Measurements from ENCODE around the gene TBC1D7.

The TBC1D7 gene

DNA sequence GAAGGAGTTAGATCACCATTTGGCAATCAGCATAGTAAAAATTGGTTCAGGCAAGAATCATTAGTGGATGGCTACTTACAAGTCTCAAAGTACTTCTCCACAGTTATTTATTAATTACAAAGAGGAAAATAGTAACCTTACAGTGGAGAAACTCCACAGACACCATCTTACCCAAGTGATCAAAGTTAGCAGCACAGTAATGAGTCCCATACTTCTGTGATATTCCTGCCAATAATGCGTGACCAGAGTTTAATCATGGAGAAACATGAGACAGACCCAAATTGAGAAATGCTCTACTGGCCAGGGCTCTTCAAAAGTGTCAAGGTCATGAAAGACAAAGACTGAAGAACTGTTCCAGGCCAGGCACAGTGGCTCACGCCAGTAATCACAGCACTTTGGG is 9.5 kb downstream of the TBC1D7 start:
- Histone ChIP-seq H3K9me3 (ENCODE audit: control insufficient read depth, low read length) (no peaks in the 10 kb centered on the region), H3K4me1 (ENCODE audit: control insufficient read depth, insufficient read depth, low read length, poor library complexity, severe bottlenecking) (no peaks in the 10 kb centered on the region), H3K4me3 (ENCODE audit: extremely low read depth, insufficient read depth, low read length, poor library complexity, severe bottlenecking) (no peak overlapping the region), H3K36me3 (ENCODE audit: control insufficient read depth, insufficient read depth, low read length) (peaks cover 93% of the 10 kb centered on the region), H3K27ac (ENCODE audit: low read depth, low read length, severe bottlenecking) (no peak overlapping the region)
- WGBS, 2 experiments (ENCODE audit: insufficient coverage in 2 of 2): 89 to 97% methylated on average over 2 of the region's 2 CpGs

DNA sequence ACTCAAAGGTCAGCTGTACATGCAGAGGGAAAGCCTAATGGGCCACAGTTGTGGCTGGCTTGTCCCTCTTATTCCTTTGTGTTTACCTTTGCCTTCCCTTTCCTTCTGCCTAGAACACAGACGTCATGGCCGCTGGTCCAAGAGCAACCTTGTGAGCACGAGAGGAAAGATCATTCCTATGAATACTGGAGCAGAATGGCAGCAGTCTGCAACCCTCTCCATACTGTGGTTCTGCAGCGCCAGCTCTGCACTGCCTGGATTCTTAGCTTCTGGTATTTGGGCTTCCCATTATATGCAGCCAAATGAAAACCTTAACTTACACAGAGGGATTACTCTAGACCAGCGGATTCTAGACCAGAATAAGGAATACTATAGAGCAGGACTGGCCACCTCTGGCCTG is 12.4 kb downstream of the TBC1D7 start:
- Histone ChIP-seq H3K4me3 (ENCODE audit: extremely low read depth, insufficient read depth, low read length, poor library complexity, severe bottlenecking) (no peak overlapping the region), H3K27ac (ENCODE audit: low read depth, low read length, severe bottlenecking) (no peak overlapping the region), H3K36me3 (ENCODE audit: control insufficient read depth, insufficient read depth, low read length) (peaks cover 86% of the 10 kb centered on the region), H3K9me3 (ENCODE audit: control insufficient read depth, low read length) (no peaks in the 10 kb centered on the region), H3K4me1 (ENCODE audit: control insufficient read depth, insufficient read depth, low read length, poor library complexity, severe bottlenecking) (no peaks in the 10 kb centered on the region)
- WGBS, 2 experiments (ENCODE audit: insufficient coverage in 2 of 2): 91 to 98% methylated on average over 5 of the region's 5 CpGs

DNA sequence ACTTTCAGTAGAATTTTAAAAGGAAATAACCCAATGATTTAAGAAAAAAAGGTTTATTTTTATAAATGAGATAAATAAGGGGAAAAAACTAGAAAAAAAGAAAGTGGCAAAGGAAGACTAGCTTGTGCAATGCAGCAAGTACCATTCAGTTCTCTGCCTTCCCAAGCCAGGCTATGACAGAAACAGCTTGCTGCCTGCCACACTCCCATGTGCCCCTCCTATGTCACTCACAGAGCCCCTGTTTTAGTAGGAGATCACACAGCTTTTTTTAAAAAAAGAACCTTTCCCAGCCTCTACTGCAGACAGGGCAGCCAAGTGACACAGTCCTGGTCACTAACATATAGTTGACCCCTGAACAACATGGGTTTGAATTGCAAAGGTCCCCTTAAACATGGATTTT is 13.5 kb downstream of the TBC1D7 start:
- Histone ChIP-seq H3K36me3 (ENCODE audit: control insufficient read depth, insufficient read depth, low read length) (peaks cover 79% of the 10 kb centered on the region), H3K4me3 (ENCODE audit: extremely low read depth, insufficient read depth, low read length, poor library complexity, severe bottlenecking) (no peak overlapping the region), H3K4me1 (ENCODE audit: control insufficient read depth, insufficient read depth, low read length, poor library complexity, severe bottlenecking) (no peaks in the 10 kb centered on the region), H3K27ac (ENCODE audit: low read depth, low read length, severe bottlenecking) (no peak overlapping the region), H3K9me3 (ENCODE audit: control insufficient read depth, low read length) (no peaks in the 10 kb centered on the region)

DNA sequence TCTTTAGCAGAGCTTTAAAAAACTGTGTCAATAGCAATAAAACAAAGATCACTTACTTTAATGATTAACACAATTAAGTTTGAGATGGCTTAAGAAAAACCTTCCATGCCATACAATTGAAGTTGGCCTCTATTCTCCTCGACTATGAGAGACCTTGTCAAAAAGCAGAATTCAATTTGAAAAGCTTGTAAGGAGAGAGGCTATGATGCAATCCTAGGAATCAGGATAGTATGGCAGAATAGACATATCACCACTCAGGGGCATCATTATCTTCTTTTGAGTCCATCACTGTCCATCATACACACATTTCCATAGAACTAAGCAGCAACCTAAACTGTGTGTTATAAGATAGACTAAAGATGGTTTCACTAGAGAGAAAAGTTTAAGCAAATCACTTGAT is 17.2 kb downstream of the TBC1D7 start:
- peaks cover 76% of the 10 kb centered on the region for H3K36me3 ChIP-seq (ENCODE audit: control insufficient read depth, insufficient read depth, low read length)

DNA sequence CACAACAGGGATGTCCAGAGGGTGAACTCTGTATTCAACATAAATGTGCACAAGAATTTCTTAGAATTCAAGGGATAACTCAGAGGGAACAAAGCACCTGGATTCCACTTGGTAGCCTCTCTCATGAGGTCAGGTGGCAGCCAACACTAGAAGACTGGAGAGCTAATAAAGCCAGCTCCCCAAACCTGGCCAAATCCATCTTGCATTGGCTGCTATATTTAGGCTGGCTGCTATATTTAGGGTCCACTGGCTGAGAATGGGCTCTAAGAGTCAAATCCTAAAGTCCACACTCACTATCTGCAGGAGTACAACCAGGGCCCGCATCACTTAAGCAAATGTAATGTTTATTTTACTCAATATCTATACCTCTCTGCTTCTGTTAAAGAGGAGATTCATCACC is 20.0 kb downstream of the TBC1D7 start:
- Histone ChIP-seq H3K36me3 (ENCODE audit: control insufficient read depth, insufficient read depth, low read length) (peaks cover 74% of the 10 kb centered on the region), H3K4me1 (ENCODE audit: control insufficient read depth, insufficient read depth, low read length, poor library complexity, severe bottlenecking) (peaks cover 9% of the 10 kb centered on the region), H3K27ac (ENCODE audit: low read depth, low read length, severe bottlenecking) (no peak overlapping the region), H3K4me3 (ENCODE audit: extremely low read depth, insufficient read depth, low read length, poor library complexity, severe bottlenecking) (no peak overlapping the region), H3K9me3 (ENCODE audit: control insufficient read depth, low read length) (no peaks in the 10 kb centered on the region)
- WGBS, 2 experiments (ENCODE audit: insufficient coverage in 2 of 2): 100% methylated on average over 1 of the region's 1 CpG; no CpG with 5 or more reads in 1 of the 2 experiments

More for the DNA sequence above, 17.2 kb downstream of the TBC1D7 start:
- no peak overlapping the region for H3K27ac ChIP-seq (ENCODE audit: low read depth, low read length, severe bottlenecking)
- WGBS, 2 experiments (ENCODE audit: insufficient coverage in 2 of 2): no CpG with 5 or more reads among the region's 1 CpG
- H3K4me1 ChIP-seq (ENCODE audit: control insufficient read depth, insufficient read depth, low read length, poor library complexity, severe bottlenecking): no peaks in the 10 kb centered on the region
- H3K9me3 ChIP-seq (ENCODE audit: control insufficient read depth, low read length): no peaks in the 10 kb centered on the region
- no peak overlapping the region for H3K4me3 ChIP-seq (ENCODE audit: extremely low read depth, insufficient read depth, low read length, poor library complexity, severe bottlenecking)

DNA sequence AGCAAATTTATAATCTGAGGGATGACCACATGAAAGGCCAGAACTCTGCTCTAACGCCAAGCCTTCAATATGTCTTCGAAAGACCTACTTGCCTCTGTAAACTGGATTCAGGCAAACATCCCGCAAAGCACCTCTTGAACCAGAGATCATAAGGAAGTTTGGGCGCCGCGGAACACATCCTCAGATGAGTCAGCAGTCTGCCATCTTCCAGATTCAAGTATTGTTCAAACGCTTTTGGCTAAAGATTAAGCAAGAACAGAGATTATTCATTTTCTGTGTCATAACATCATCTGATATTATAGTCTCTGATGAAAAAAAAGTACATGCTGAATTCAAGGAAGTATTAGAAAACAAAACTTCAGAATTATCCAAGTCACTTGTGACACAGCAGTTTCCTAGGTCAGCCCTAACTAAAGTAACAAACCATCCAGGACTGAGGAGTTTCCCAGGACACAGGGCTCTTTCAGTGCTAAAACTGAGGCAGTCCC is 20.8 kb downstream of the TBC1D7 start:
- H3K36me3 ChIP-seq (ENCODE audit: control insufficient read depth, insufficient read depth, low read length): peaks cover 68% of the 10 kb centered on the region
- H3K27ac ChIP-seq (ENCODE audit: low read depth, low read length, severe bottlenecking): no peak overlapping the region
- H3K4me1 ChIP-seq (ENCODE audit: control insufficient read depth, insufficient read depth, low read length, poor library complexity, severe bottlenecking): peaks cover 16% of the 10 kb centered on the region

DNA sequence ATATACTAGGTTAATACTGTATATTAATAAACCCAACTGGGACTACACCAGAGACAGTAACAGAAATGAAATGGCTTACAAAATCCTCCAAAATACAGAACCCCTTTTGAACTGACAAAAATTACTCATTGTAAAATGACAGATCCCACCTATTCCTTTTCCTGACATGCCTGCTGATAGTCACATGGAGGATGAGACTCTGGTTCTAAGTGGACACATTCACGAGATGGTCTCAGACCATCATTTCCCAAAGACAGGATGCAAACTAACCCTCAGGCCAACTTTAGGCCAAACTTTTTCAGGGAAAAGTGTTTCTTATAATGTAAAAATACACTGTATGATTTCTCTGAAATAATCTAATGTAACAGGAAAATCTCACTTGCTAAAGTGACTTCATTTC is 22.5 kb downstream of the TBC1D7 start:
- Histone ChIP-seq H3K27ac (ENCODE audit: low read depth, low read length, severe bottlenecking) (no peak overlapping the region), H3K9me3 (ENCODE audit: control insufficient read depth, low read length) (no peaks in the 10 kb centered on the region), H3K36me3 (ENCODE audit: control insufficient read depth, insufficient read depth, low read length) (peaks cover 76% of the 10 kb centered on the region), H3K4me1 (ENCODE audit: control insufficient read depth, insufficient read depth, low read length, poor library complexity, severe bottlenecking) (peaks cover 22% of the 10 kb centered on the region), H3K4me3 (ENCODE audit: extremely low read depth, insufficient read depth, low read length, poor library complexity, severe bottlenecking) (no peak overlapping the region)
- WGBS, 2 experiments (ENCODE audit: insufficient coverage in 2 of 2): no CpG with 5 or more reads among the region's 1 CpG

More for the DNA sequence above, 20.8 kb downstream of the TBC1D7 start:
- no peak overlapping the region for H3K4me3 ChIP-seq (ENCODE audit: extremely low read depth, insufficient read depth, low read length, poor library complexity, severe bottlenecking)
- H3K9me3 ChIP-seq (ENCODE audit: control insufficient read depth, low read length): no peaks in the 10 kb centered on the region
- 93 to 96% methylated on average over 6 of the region's 7 CpGs for WGBS, 2 experiments (ENCODE audit: insufficient coverage in 2 of 2)

DNA sequence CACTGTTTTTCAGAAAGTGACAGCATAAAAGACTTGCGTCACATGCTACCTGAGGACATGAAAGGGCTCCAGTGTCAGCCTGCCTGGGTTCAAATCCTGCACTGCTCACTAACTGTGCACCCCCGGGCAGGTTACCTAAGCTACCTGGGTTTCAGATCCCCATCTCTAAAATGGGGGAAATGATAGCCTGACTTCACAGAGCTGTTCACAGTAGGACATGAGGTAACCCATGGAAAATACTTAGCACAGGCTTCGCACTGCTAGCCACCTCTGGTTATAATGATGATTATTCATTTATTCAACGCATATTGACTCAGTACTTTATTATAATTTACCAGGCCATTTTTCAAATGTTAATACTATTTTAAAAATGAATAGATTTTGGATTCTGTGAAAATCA is 23.0 kb downstream of the TBC1D7 start:
- H3K36me3 ChIP-seq (ENCODE audit: control insufficient read depth, insufficient read depth, low read length): peaks cover 81% of the 10 kb centered on the region
- H3K27ac ChIP-seq (ENCODE audit: low read depth, low read length, severe bottlenecking): no peak overlapping the region
- whole genome bisulfite sequencing, 2 experiments (ENCODE audit: insufficient coverage in 2 of 2): 100% methylated on average over 2 of the region's 4 CpGs

DNA sequence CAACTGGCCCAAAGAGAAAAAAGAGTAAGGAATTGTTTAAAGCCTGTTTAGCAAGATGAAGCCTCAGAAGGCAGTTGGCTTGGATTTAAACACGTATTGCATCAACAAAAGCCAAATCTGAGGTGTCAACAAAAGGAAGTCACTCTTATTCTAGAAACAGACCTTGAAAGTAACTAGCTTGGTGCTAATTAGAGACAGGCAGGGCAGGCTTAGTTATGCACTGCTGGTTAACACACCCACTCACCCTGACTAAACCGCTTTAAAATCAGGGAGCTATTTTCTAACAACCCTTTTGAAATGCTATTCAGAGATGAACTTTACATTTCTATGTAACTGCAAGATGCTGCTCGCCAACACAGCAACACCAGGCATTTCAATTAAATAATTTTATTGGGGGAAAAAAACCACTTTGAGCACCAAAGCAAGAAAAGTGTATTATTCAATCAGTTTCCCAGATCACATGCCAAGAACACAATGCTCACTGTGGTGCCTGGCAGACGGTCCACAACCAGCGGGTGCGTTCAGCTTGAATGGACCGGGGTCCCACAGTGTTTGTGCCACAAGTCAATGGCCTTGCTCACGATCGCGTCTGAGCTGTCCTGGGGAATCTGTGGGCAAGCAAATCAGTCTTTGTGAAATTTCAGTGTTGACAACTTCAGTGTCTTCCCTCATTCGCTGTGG is 23.6 kb downstream of the TBC1D7 start:
- 95 to 96% methylated on average over 10 to 11 of the region's 11 CpGs for WGBS, 2 experiments (ENCODE audit: insufficient coverage in 2 of 2)
- H3K36me3 ChIP-seq (ENCODE audit: control insufficient read depth, insufficient read depth, low read length): peaks cover 82% of the 10 kb centered on the region
- peaks cover 25% of the 10 kb centered on the region for H3K4me1 ChIP-seq (ENCODE audit: control insufficient read depth, insufficient read depth, low read length, poor library complexity, severe bottlenecking)

More for the DNA sequence above, 23.0 kb downstream of the TBC1D7 start:
- H3K4me1 ChIP-seq (ENCODE audit: control insufficient read depth, insufficient read depth, low read length, poor library complexity, severe bottlenecking): peaks cover 22% of the 10 kb centered on the region
- H3K9me3 ChIP-seq (ENCODE audit: control insufficient read depth, low read length): no peaks in the 10 kb centered on the region
- no peak overlapping the region for H3K4me3 ChIP-seq (ENCODE audit: extremely low read depth, insufficient read depth, low read length, poor library complexity, severe bottlenecking)

DNA sequence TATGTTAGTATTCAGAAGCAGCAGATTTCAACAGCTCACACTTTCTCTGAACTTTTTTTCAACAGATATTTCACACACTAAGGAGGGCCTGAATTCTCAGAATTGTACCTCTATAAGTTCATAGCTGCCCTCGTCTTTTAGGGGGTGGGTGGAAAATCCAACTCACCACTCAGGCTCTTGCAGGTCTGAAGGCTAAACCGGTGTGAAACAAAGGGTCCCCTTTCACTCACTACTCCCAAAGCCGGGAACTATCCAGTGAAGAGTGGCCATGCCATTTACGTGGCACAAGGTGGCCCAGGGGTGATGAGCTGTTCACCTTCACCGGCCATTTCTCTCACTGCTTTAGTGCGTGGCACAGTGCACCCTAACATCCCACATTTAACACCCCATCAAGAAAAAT is 24.2 kb downstream of the TBC1D7 start:
- 95 to 98% methylated on average over 5 to 6 of the region's 6 CpGs for WGBS, 2 experiments (ENCODE audit: insufficient coverage in 2 of 2)
- Histone ChIP-seq H3K4me3 (ENCODE audit: extremely low read depth, insufficient read depth, low read length, poor library complexity, severe bottlenecking) (no peak overlapping the region), H3K27ac (ENCODE audit: low read depth, low read length, severe bottlenecking) (peak overlapping the region; percentile 17), H3K9me3 (ENCODE audit: control insufficient read depth, low read length) (no peaks in the 10 kb centered on the region), H3K36me3 (ENCODE audit: control insufficient read depth, insufficient read depth, low read length) (peaks cover 83% of the 10 kb centered on the region), H3K4me1 (ENCODE audit: control insufficient read depth, insufficient read depth, low read length, poor library complexity, severe bottlenecking) (peaks cover 28% of the 10 kb centered on the region)

More for the DNA sequence above, 23.6 kb downstream of the TBC1D7 start:
- H3K4me3 ChIP-seq (ENCODE audit: extremely low read depth, insufficient read depth, low read length, poor library complexity, severe bottlenecking): no peak overlapping the region
- no peaks in the 10 kb centered on the region for H3K9me3 ChIP-seq (ENCODE audit: control insufficient read depth, low read length)
- H3K27ac ChIP-seq (ENCODE audit: low read depth, low read length, severe bottlenecking): peak overlapping the region; percentile 17

DNA sequence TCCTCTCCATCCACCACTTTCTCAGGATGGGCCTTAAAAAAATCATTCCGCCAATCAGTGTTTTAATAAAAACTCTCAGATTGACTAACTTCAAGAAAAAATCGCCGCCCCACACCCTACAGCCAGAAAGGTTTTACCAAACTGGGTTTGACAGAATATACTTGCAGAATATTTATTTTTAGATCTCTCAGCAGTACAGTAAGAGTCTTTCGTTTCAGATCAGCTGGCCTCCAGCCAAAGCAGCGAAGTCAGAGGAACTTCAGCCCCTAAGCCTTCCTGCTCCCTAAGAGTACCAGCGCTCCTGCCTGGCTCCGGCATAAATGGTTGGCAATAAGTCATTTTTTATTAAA is 24.7 kb downstream of the TBC1D7 start:
- Histone ChIP-seq H3K4me3 (ENCODE audit: extremely low read depth, insufficient read depth, low read length, poor library complexity, severe bottlenecking) (no peak overlapping the region), H3K9me3 (ENCODE audit: control insufficient read depth, low read length) (no peaks in the 10 kb centered on the region), H3K36me3 (ENCODE audit: control insufficient read depth, insufficient read depth, low read length) (peaks cover 81% of the 10 kb centered on the region), H3K4me1 (ENCODE audit: control insufficient read depth, insufficient read depth, low read length, poor library complexity, severe bottlenecking) (peaks cover 28% of the 10 kb centered on the region), H3K27ac (ENCODE audit: low read depth, low read length, severe bottlenecking) (peak overlapping the region; percentile 26)
- WGBS, 2 experiments (ENCODE audit: insufficient coverage in 2 of 2): 89 to 100% methylated on average over 1 to 2 of the region's 7 CpGs
